ENCODE results near the gene CDC42BPB.

DNA sequence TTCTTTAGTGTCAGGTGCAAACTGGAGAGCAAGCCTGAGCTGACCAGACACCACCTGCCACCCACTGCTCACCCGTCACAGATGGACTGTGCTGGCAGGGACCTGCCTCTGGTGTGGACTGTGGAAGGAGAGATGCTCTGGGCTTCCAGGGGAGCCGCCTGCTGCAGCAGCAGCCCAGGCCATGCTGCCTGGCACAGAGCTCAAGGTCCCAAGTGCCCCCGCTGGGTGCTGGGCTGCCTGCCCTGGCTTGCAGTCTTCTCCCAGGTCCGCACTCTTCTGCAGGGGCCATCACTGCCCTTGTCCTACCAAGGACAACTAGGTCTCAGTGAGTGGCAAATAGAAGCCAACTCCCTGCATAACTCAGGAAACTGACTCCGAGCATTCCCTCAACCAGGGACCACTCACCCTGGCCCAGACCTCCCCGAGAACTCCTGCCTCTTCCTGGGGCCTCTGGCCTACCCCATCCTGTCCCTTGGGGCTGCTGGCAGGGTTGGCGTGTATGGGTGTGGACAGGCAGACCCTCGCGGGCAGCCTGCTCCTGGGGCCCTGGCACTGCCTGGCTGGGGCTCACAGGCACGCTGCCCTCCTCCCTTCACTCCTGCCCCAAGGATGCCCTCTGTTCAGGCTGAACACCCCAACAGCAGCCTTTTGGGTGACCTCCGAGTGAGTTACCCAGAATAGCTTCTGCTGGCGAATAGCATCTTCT is 125.6 kb downstream of the CDC42BPB start:
- TF ChIP-seq POLR2A (IDR thresholded peaks at IDR 0.05), result no peak
- TF ChIP-seq, protein P1, sequence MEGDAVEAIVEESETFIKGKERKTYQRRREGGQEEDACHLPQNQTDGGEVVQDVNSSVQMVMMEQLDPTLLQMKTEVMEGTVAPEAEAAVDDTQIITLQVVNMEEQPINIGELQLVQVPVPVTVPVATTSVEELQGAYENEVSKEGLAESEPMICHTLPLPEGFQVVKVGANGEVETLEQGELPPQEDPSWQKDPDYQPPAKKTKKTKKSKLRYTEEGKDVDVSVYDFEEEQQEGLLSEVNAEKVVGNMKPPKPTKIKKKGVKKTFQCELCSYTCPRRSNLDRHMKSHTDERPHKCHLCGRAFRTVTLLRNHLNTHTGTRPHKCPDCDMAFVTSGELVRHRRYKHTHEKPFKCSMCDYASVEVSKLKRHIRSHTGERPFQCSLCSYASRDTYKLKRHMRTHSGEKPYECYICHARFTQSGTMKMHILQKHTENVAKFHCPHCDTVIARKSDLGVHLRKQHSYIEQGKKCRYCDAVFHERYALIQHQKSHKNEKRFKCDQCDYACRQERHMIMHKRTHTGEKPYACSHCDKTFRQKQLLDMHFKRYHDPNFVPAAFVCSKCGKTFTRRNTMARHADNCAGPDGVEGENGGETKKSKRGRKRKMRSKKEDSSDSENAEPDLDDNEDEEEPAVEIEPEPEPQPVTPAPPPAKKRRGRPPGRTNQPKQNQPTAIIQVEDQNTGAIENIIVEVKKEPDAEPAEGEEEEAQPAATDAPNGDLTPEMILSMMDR (IDR thresholded peaks at IDR 0.05 in 4 of 5, conservative IDR thresholded peaks at IDR 0.05 in 1 of 5), result no peak

Measured in gastrocnemius medialis (tissue), 4 donors.